SK-N-SH (cell line): ENCODE results near the gene PCK2. TPM values are rescaled to one million over a fixed set of nuclear protein-coding genes. Genes with fewer than 3 reads are reported as not detected.

Experiments
- CTCF ChIA-PET: fragments of 300-600, 350-600 bp; formaldehyde crosslinking; extraction: SDS; loops from one replicate; lab custom pipeline; 2021; lab: Yijun Ruan, JAX
- POLR2A ChIA-PET: fragments of 350-600 bp; sonication (Branson Sonifier 250); formaldehyde crosslinking; extraction: SDS; loops from one replicate; lab custom pipeline; 2020; ENCODE audit warnings: antibody characterized with exemption, inconsistent platforms; lab: Yijun Ruan, JAX
- DNase-seq: peaks from one replicate; pipeline ENCODE4 v3.0.0; 2012
- H2AFZ ChIP-seq: fragments of 200-600 bp; sonication (generic); 2 replicates; pipeline ENCODE4 v1.8.1; 2016; ENCODE audit warnings: antibody characterized with exemption, mild to moderate bottlenecking, low read depth
- H3F3A ChIP-seq: fragments of 200-600 bp; sonication (generic); replicated peaks from 2 replicates; pipeline ENCODE3; 2016; ENCODE audit warnings: antibody characterized with exemption, mild to moderate bottlenecking; ENCODE audit not compliant: insufficient read depth
- H3K27ac ChIP-seq, 2 experiments: fragments of 200-500 bp in 1 of 2; fragments of 200-600 bp in 1 of 2; sonication (Bioruptor generic) in 1 of 2; sonication (generic), shearing (Covaris generic) in 1 of 2; 2 replicates each; pipeline versions ENCODE4 v1.5.1 to v1.6.1; 2014 to 2016; ENCODE audit warnings: low read depth in 2 of 2, inconsistent platforms in 1 of 2, low read length in 1 of 2, mild to moderate bottlenecking in 1 of 2, mixed read lengths in 1 of 2
- H3K27me3 ChIP-seq: fragments of 200-600 bp; sonication (generic), shearing (Covaris generic); 2 replicates; pipeline ENCODE4 v1.6.1; 2016; ENCODE audit warnings: mixed run types; ENCODE audit not compliant: insufficient read depth
- H3K36me3 ChIP-seq, 2 experiments: fragments of 200-500 bp in 1 of 2; fragments of 200-600 bp in 1 of 2; sonication (Bioruptor generic) in 1 of 2; sonication (generic) in 1 of 2; replicated peaks in 1 of 2; 2 replicates each; pipeline versions ENCODE3 to v1.5.1; 2014 to 2016; ENCODE audit warnings: low read length in 1 of 2, mild to moderate bottlenecking in 1 of 2; ENCODE audit not compliant: insufficient read depth in 2 of 2, control insufficient read depth in 1 of 2
- H3K4me1 ChIP-seq, 2 experiments: fragments of 200-500 bp in 1 of 2; fragments of 200-600 bp in 1 of 2; sonication (Bioruptor generic) in 1 of 2; sonication (generic), shearing (Covaris generic) in 1 of 2; 2 replicates each; pipeline versions ENCODE4 v1.5.1 to v1.6.1; 2014 to 2016; ENCODE audit warnings: low read depth in 1 of 2, low read length in 1 of 2, mixed run types in 1 of 2; ENCODE audit not compliant: insufficient read depth in 2 of 2, control insufficient read depth in 1 of 2
- H3K4me2 ChIP-seq: fragments of 200-600 bp; sonication (generic), shearing (Covaris generic); 2 replicates; pipeline ENCODE4 v1.6.1; 2017; ENCODE audit warnings: mixed run types
- H3K4me3 ChIP-seq, 2 experiments: fragments of 200-500 bp in 1 of 2; fragments of 200-600 bp in 1 of 2; sonication (Bioruptor generic) in 1 of 2; sonication (generic), shearing (Covaris generic) in 1 of 2; 2 replicates each; pipeline versions ENCODE4 v1.5.1 to v1.8.1; 2014 to 2016; ENCODE audit warnings: low read depth in 2 of 2, inconsistent platforms in 1 of 2, low read length in 1 of 2, mild to moderate bottlenecking in 1 of 2, mixed read lengths in 1 of 2, moderate library complexity in 1 of 2
- H3K79me2 ChIP-seq: fragments of 200-600 bp; sonication (generic); 2 replicates; pipeline ENCODE4 v1.8.1; 2017; ENCODE audit warnings: mild to moderate bottlenecking; ENCODE audit not compliant: insufficient read depth
- H3K9ac ChIP-seq: fragments of 200-600 bp; sonication (generic); 2 replicates; pipeline ENCODE4 v1.6.1; 2017; ENCODE audit warnings: mixed run types
- H3K9me2 ChIP-seq: fragments of 200-600 bp; sonication (generic); 2 replicates; pipeline ENCODE4 v1.6.1; 2017; ENCODE audit warnings: mixed run types
- H3K9me3 ChIP-seq: fragments of 200-600 bp; sonication (generic); 2 replicates; pipeline ENCODE4 v1.6.1; 2017; ENCODE audit warnings: mixed run types, mild to moderate bottlenecking, moderate library complexity
- H4K20me1 ChIP-seq: fragments of 200-600 bp; sonication (generic); 2 replicates; pipeline ENCODE4 v1.6.1; 2017; ENCODE audit warnings: mild to moderate bottlenecking, mixed run types; ENCODE audit not compliant: insufficient read depth
- ELF1 ChIP-seq: IDR thresholded peaks from 2 replicates; pipeline ENCODE4 v1.4.0; 2012
- FOSL2 ChIP-seq: IDR thresholded peaks from 2 replicates; pipeline ENCODE4 v1.4.0; 2012; ENCODE audit warnings: low read depth, mild to moderate bottlenecking, moderate library complexity, borderline replicate concordance
- GABPA ChIP-seq: IDR thresholded peaks from 2 replicates; pipeline ENCODE4 v1.4.0; 2012; ENCODE audit warnings: low read depth, mild to moderate bottlenecking
- MXI1 ChIP-seq: IDR thresholded peaks from 2 replicates; pipeline ENCODE4 v1.6.1; 2012; ENCODE audit warnings: mild to moderate bottlenecking, low read depth, low read length, improper control_type of control experiment
- NFIC ChIP-seq: IDR thresholded peaks from 2 replicates; pipeline ENCODE4 v1.4.0; 2012; ENCODE audit warnings: borderline replicate concordance
- NRF1 ChIP-seq: IDR thresholded peaks from 2 replicates; pipeline ENCODE4 v1.6.1; 2012; ENCODE audit warnings: low read depth, mild to moderate bottlenecking, low read length
- POLR2AphosphoS5 ChIP-seq: IDR thresholded peaks from 2 replicates; pipeline ENCODE4 v1.6.1; 2012; ENCODE audit warnings: low read depth, low read length
- RAD21 ChIP-seq: IDR thresholded peaks from 2 replicates; pipeline ENCODE4 v1.6.1; 2012; ENCODE audit warnings: mild to moderate bottlenecking, low read length
- RCOR1 ChIP-seq: fragments of 150-350 bp; IDR thresholded peaks from 2 replicates; pipeline ENCODE4 v1.6.1; 2017; ENCODE audit warnings: antibody characterized with exemption, low read length
- RFX5 ChIP-seq: IDR thresholded peaks from 2 replicates; pipeline ENCODE4 v1.6.1; 2012; ENCODE audit warnings: mild to moderate bottlenecking, improper control_type of control experiment, low read length
- RXRA ChIP-seq: IDR thresholded peaks from 2 replicates; pipeline ENCODE4 v1.4.0; 2012; ENCODE audit warnings: low read depth, mild to moderate bottlenecking, borderline replicate concordance
- SIN3A ChIP-seq: IDR thresholded peaks from 2 replicates; pipeline ENCODE4 v1.6.1; 2012; ENCODE audit warnings: low read depth, mild to moderate bottlenecking, low read length, moderate library complexity, borderline replicate concordance
- TAF1 ChIP-seq: IDR thresholded peaks from 2 replicates; pipeline ENCODE4 v1.6.1; 2012; ENCODE audit warnings: low read depth, mild to moderate bottlenecking, low read length, moderate library complexity, borderline replicate concordance
- TCF12 ChIP-seq: IDR thresholded peaks from 2 replicates; pipeline ENCODE4 v1.4.0; 2012
- YY1 ChIP-seq: IDR thresholded peaks from 2 replicates; pipeline ENCODE4 v1.4.0; 2012; ENCODE audit warnings: low read depth, mild to moderate bottlenecking
- WGBS: methylation state at CpG from one replicate; pipeline ENCODE4 v1.1.6; 2017; ENCODE audit warnings: low lambda C conversion rate; 5-methylcytosine and 5-hydroxymethylcytosine counted together
- polyA plus RNA-seq, 3 experiments: library from polyadenylated mRNA; depleted of rRNA; stranded (reverse); fragments of >200 nt; gene quantifications; 2 replicates each; pipeline ENCODE4 v1.2.3, GENCODE V29; 2012
- TF ChIP-seq, protein P1 (sequence below): IDR thresholded peaks from 2 replicates; pipeline ENCODE4 v1.6.1; 2012; ENCODE audit warnings: mild to moderate bottlenecking, low read depth, low read length, moderate library complexity
- TF ChIP-seq, protein P2 (sequence below): IDR thresholded peaks from 2 replicates; pipeline ENCODE4 v1.4.0; 2012; ENCODE audit warnings: low read depth, borderline replicate concordance

The PCK2 gene
- polyA plus RNA-seq, 1 of the 3 experiments (the other 2 are of a cell fraction): 16.6 TPM

DNA sequence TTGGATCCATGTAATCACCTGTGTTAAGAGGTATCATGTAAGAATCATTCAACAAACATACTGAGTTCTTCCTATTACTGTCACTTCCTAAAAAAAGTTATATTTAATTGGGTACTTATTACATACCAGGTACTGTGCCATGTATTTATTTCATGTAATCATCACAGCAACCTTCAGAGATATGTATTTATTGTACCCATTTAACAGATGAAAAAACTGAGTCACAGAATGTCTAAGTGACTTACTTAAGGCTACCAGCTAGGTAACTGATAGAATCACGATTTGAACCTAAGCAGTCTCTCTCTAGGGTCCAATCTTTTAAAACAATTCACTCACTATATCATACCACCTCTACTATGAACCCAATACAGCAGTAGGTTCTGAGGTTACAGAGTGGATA, 50.3 kb downstream of the PCK2 start:
- Histone ChIP-seq H4K20me1 (peaks cover 8% of the 10 kb centered on the region; the same call in 1 of the 2 replicates), H3K27me3 (no peaks in the 10 kb centered on the region), H2AFZ (no peak overlapping the region), H3K4me3 (no peak overlapping the region), H3K9ac (no peak overlapping the region), H3K79me2 (peaks cover 67% of the 10 kb centered on the region), H3K36me3 (peaks cover 23 to 30% of the 10 kb centered on the region in 2 experiments), H3F3A (peaks cover 20% of the 10 kb centered on the region), H3K4me1 (peaks cover 14 to 27% of the 10 kb centered on the region in 2 experiments), H3K4me2 (peak overlapping the region; percentile 83; the same call in 1 of the 2 replicates), H3K9me3 (no peaks in the 10 kb centered on the region), H3K27ac (no peak overlapping the region; a peak in 1 of 4 replicates), H3K9me2 (no peaks in the 10 kb centered on the region)
- 56% methylated on average over 1 of the region's 1 CpG for WGBS
- DNase-seq: no peak
- ChIA-PET CTCF (interaction anchor here (4.6 kb wide), 1 partner anchor 16 kb away, joined by 38 read pairs; the partner anchor contains the start of gene IRF9), POLR2A (no interaction called here)
- TF ChIP-seq TAF1: no peak
- TF ChIP-seq FOSL2: no peak
- TF ChIP-seq NFIC: no peak
- TF ChIP-seq NRF1: no peak
- TF ChIP-seq, protein P1, sequence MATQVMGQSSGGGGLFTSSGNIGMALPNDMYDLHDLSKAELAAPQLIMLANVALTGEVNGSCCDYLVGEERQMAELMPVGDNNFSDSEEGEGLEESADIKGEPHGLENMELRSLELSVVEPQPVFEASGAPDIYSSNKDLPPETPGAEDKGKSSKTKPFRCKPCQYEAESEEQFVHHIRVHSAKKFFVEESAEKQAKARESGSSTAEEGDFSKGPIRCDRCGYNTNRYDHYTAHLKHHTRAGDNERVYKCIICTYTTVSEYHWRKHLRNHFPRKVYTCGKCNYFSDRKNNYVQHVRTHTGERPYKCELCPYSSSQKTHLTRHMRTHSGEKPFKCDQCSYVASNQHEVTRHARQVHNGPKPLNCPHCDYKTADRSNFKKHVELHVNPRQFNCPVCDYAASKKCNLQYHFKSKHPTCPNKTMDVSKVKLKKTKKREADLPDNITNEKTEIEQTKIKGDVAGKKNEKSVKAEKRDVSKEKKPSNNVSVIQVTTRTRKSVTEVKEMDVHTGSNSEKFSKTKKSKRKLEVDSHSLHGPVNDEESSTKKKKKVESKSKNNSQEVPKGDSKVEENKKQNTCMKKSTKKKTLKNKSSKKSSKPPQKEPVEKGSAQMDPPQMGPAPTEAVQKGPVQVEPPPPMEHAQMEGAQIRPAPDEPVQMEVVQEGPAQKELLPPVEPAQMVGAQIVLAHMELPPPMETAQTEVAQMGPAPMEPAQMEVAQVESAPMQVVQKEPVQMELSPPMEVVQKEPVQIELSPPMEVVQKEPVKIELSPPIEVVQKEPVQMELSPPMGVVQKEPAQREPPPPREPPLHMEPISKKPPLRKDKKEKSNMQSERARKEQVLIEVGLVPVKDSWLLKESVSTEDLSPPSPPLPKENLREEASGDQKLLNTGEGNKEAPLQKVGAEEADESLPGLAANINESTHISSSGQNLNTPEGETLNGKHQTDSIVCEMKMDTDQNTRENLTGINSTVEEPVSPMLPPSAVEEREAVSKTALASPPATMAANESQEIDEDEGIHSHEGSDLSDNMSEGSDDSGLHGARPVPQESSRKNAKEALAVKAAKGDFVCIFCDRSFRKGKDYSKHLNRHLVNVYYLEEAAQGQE: no peak
- TF ChIP-seq, protein P2, sequence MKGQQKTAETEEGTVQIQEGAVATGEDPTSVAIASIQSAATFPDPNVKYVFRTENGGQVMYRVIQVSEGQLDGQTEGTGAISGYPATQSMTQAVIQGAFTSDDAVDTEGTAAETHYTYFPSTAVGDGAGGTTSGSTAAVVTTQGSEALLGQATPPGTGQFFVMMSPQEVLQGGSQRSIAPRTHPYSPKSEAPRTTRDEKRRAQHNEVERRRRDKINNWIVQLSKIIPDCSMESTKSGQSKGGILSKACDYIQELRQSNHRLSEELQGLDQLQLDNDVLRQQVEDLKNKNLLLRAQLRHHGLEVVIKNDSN: no peak
- TF ChIP-seq POLR2AphosphoS5: no peak
- no peak for TF ChIP-seq TCF12
- no peak for TF ChIP-seq SIN3A
- TF ChIP-seq RXRA: no peak
- TF ChIP-seq YY1: no peak
- TF ChIP-seq RCOR1: no peak

GRCh38 chr14:24145219-24145618, 51.1 kb downstream of the PCK2 start:
- H3K9me2 ChIP-seq: no peaks in the 10 kb centered on the region
- H3F3A ChIP-seq: peaks cover 20% of the 10 kb centered on the region
- peak overlapping the region; percentile 83 for H3K4me2 ChIP-seq
- POLR2A ChIA-PET: interaction anchor here (2.2 to 3.9 kb wide), 4 partner anchors 8 to 31 kb away, joined by 10 to 50 read pairs (median 20); partner anchors contain the start of genes DCAF11, IRF9, NRL and PSME1
- DNase-seq: no peak
- no peaks in the 10 kb centered on the region for H3K9me3 ChIP-seq
- H3K9ac ChIP-seq: peak overlapping the region; percentile 77
- peaks cover 67% of the 10 kb centered on the region for H3K79me2 ChIP-seq
- peaks cover 8% of the 10 kb centered on the region; the same call in 1 of the 2 replicates for H4K20me1 ChIP-seq
- H3K27me3 ChIP-seq: no peaks in the 10 kb centered on the region
- peak overlapping the region in 1 of 2 experiments; percentile 92; a peak in 2 of 4 replicates for H3K27ac ChIP-seq
- peaks cover 11 to 25% of the 10 kb centered on the region in 2 experiments for H3K4me1 ChIP-seq
- H3K36me3 ChIP-seq: peaks cover 23 to 35% of the 10 kb centered on the region in 2 experiments
- no peak overlapping the region for H2AFZ ChIP-seq
- peak overlapping the region in 1 of 2 experiments; percentile 98; a peak in 3 of 4 replicates for H3K4me3 ChIP-seq
- CTCF ChIA-PET: interaction anchor here (1.0 to 4.6 kb wide), 5 partner anchors 15 to 667 kb away, joined by 4 to 38 read pairs (median 5); partner anchors contain the start of genes IRF9 and PCK2
- 100% methylated on average over 1 of the region's 2 CpGs for WGBS
- TF ChIP-seq RAD21 (no peak), GABPA (no peak), RFX5 (no peak), ELF1 (no peak), RCOR1 (no peak), MXI1 (no peak)
